ENCODE measurements around the gene BBLN.
"Not testable (repeated sequence)": the region's sequence is repeated elsewhere in the genome, so short reads cannot be mapped to it uniquely, and the experiment has no call there.

GRCh38 chr9:128135561-128135960, 24.5 kb upstream of the BBLN start:
- TF ChIP-seq CTCF (IDR thresholded peaks at IDR 0.05; ENCODE audit: low read depth, low read length); EZH2phosphoT487 (IDR thresholded peaks at IDR 0.05; ENCODE audit: low read depth): not testable (repeated sequence)
